GM19328 (cell line): ENCODE data around the gene AGBL5.

ENCODE experiments used
- ATAC-seq: cut with Tn5 transposase; IDR thresholded peaks from one replicate; pipeline ENCODE4 v1.9.1; 2021; ENCODE audit warnings: mild to moderate bottlenecking, moderate library complexity; ENCODE audit not compliant: unreplicated experiment

AGBL5 gene

DNA sequence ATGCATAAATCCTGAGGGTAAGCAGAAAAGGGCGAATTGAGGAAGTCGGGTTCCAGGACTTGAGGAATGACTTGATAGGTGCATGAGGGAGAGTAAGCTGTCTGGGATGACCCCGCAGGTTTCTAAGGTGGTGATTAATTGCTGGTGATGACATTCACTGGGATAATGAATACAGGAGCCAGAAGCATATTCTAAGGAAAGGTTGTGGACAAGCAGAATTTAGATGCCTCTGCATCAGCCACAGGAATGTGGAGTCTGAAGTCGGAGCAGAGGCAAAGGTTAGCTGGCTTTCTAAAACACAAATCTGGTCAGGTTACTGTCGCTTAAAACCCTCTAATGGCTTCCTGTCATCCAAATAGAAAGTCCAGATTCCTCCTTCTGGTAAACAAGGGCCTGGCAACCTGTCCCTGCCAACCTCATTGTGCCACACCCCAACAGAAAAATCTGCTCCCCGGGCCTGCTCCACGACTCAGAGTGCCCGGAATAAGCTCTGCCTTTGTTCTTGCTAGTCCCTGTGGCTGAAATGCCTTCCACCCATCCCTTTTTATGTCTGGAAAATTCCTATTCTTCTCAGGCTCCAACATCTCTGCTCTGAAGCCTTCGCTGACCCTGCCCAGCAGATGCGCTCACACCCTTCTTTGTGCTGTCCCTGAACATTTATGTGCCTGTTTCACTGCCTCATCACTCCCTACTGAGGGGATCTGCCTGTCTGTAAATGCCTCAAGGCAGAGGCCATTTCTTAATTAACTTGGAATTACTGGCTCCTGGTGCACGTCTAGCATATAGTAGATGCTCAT lies 30.0 kb upstream of the AGBL5 start:
- ATAC-seq = no peak

DNA sequence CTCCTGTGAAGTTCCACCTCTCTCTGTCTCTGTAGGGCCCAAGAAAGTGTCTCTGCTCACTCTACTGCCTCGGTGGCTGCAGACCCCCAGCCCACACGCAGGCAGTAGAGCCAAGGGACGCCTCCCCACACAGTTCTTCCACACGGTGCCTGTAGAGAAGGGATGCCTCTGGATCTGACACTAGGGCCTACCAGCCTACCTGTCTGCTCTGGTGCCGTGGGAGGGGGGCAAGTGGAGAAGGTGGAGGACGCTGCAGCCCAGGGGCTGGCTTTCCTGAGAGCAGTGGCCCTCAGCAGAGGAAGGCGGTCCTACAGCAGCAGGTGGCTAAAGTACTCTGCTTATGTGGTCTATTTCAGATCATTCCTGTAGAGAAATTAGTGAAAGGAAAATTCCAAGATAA lies 27.7 kb upstream of the AGBL5 start:
- ATAC-seq = no peak

DNA sequence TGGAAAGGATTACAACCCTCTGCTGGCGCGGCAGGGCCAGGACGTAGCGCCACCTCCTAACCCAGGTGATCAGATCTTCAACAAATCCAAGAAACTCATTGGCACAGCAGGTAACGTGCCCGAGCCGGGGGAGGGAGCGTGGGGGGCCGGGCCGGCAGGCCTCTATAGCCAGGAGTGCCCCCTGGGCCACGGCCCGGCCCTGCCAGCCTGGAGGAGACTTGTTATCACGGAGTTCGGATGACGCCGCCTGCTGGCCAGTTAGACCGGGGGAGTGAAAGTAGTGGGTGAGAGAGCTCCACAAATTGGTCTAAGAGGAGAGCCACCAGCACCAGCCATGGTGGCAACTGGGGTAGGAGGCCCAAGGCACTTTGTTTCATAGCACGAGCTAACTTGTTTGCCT lies 27.3 kb upstream of the AGBL5 start:
- ATAC-seq = no peak

DNA sequence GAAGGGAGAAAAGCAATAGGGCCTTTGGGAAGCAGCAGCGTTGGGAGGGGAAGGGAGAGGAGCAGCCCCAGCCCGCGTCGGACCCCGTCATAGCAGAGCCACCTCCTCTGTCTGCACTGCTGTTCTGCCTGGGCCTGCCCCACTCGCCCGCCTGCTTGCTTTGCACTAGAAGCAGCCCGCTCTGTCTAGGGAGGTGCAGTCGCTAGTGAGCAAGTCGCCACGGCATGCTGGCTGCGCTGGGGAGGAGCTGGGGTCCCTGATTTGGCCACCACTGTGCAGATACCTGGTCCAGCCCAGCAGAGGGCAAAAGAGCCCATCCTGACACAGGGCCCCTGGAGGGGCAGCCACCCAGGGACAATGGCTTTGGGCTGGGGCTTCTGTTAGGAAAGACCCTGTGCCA lies 26.7 kb upstream of the AGBL5 start:
- ATAC-seq = no peak

DNA sequence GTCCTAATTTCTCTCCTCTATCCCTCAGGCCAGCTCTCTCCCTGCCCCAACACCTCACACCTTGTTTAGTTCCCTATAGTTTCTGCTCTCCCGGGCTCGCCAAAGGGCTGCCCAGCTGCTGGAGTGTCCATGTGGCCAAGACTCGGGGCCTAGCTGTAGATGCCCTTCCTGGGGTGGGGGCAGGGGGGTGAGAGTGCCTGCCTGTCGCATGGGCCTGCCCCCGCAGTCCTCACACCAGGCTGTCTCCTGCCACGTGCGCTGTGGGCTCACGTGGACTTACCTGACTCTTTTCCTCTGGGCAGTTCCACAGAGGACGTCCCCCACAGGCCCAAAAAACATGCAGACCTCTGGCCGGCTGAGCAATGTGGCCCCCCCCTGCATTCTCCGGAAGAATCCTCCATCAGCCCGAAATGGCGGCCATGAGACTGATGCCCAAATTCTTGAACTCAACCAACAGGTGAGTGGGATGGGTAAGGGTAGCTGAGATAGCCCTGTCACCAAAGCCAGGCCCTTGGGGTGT lies 26.1 kb upstream of the AGBL5 start:
- ATAC-seq = no peak

DNA sequence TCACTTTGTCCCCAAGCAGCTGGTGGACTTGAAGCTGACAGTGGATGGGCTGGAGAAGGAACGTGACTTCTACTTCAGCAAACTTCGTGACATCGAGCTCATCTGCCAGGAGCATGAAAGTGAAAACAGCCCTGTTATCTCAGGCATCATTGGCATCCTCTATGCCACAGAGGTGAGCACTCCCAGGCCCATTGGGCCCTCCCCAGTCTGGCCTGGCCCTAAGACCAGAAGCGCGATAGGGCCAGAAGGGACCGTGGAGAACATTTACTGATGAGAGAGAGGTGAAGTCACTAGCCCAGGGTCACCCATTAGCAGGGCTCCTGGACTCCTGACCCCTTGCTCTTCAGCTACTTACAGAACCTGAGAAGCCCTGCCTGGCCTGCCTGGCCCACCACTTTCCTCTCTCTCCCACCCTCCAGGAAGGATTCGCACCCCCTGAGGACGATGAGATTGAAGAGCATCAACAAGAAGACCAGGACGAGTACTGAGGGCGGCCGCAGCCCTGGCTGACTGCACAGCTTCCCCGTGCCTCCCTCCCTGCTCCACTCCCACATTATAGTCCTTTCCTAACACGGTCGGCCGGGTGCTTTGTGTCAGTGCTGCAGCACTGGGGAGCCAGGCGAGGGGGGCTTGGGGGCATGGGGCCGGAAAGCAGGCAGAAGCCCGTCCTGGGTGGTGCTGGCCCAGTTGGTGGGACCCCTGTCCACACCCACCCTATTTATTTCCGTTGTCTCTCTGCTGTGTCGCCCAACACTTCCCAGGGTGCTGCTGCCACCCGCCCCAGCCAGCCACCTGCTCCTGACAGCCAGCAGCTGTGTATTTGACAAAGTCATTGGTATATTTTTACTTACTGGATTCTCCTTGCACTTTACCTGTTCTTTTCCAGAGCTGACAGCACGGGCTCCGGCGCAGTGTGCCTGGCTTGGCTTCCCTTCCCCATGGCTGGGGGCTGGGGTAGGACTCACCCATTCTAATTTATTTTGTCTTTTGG lies 25.3 kb upstream of the AGBL5 start:
- no peak for ATAC-seq

DNA sequence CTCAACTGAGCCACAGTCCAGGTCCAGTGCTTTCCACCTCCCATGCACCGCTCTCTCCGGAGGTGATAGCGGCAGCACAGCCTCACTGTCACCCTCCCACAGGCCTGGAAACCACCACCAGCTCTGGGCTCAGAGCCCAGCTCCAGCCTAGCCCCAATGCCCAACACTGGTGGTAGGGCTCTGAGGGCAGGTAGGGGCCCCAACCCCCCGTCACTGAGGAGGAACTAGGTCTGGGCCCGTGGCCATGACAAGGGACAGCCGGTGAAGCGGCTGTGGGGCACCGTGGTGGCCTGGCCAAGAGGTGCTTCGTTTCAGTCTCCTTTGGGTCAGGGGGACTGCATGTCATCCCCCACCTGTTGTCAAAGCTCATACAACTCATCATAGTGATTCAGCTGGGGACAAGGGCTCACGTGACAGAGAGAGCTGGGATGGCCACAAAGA lies 24.2 kb upstream of the AGBL5 start:
- no peak for ATAC-seq

DNA sequence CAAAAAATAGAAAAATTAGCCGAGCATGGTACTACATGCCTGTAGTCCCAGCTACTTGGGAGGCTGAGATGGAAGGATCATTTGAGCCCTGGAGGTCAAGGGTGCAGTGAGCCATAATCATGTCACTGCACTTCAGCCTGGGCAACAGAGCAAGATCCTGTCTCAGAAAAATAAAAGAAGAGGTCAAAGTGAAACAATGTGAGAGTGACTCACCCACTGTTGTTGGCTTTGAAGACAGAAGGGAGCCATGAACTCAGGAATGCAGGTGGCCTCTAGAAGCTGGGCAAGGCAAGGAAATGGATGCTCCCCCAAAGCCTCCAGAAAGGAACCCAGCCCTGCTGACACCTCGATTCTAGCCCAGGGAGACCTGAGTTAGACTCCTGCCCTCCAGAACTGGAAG lies 22.4 kb upstream of the AGBL5 start:
- no peak for ATAC-seq

DNA sequence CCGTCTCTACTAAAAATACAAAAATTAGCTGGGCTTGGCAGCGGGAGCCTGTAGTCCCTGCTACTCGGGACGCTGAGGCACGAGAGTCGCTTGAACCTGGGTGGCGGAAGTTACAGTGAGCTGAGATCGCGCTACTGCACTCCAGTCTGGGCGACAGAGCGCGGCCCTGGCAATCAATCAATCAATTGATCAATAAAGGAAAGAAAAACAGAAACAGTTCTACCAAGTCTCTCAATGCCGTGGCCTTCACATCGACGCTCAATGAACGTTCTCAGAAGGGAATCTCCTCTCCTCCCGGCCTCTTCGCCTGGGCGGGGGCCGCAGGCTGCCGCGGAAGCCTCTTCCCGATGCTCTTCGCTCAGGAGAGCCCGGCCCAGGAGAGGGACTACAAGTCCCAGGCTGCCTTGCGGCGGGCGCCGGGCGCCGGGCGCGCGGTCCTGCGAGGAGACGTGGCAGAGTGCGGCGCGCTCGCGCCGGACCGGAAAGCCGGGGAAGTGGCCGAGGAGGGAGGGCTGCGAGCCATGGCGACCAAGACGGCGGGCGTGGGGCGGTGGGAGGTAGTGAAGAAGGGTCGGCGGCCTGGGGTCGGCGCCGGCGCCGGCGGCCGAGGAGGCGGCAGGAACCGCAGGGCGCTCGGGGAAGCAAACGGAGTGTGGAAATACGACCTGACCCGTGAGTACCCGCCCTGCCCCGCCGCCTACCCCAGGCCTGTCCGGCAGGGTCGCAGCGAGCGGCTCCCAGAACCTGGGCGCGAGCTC lies 18.8 kb upstream of the AGBL5 start, which contains the start of gene TMEM214:
TSS of gene TMEM214 (plus strand) at position 471 of the 758 bp plus-strand sequence. CDS start at position 522, 51 bp downstream.
- peak; percentile 94 for ATAC-seq

DNA sequence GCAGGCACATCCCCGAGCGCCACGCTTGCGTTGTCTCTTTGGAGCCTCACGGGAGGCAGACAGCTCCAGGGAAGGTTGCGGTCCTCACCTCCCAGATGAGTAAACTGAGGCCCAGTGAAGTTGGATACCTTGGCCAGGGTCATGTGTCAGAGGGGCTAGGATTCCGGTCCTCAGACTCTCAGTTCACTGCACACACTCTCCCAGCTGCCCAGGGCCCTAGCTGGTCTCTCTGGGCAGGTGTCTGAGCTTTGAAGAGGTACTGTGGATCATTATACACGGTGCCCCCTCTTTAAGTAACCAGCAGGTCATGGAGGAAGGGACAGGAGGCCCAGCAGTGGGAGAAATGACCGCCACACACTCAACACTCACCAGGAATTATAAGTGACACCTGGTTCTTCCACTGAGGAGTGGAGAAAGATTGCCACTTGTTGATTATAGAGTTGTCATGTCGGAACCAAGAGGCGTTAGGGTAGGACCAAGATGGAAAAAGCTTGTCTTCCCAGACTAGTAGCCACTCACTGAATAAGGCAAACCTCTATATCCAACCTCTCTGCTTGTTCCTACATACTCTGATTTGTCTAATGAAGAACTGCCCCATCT lies 18.1 kb upstream of the AGBL5 start:
- ATAC-seq = no peak

DNA sequence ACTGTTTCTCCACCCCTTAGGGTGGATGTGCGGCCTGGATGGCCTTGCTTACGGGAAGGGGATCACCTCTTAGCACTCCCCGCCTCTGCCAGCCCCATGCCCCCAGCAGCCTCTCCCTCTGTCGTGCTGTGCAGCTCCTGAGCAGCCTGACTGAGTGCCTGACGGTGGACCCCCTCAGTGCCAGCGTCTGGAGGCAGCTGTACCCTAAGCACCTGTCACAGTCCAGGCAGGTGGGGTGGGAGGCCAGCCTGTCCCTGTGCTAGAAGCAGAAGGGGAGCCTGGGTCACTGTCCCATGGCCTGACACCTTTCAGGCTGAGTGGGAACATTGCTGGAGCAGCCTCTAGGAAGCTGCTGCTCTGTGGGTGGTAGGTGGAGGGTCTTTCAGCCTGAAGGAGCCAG lies 13.5 kb upstream of the AGBL5 start:
- ATAC-seq = no peak

DNA sequence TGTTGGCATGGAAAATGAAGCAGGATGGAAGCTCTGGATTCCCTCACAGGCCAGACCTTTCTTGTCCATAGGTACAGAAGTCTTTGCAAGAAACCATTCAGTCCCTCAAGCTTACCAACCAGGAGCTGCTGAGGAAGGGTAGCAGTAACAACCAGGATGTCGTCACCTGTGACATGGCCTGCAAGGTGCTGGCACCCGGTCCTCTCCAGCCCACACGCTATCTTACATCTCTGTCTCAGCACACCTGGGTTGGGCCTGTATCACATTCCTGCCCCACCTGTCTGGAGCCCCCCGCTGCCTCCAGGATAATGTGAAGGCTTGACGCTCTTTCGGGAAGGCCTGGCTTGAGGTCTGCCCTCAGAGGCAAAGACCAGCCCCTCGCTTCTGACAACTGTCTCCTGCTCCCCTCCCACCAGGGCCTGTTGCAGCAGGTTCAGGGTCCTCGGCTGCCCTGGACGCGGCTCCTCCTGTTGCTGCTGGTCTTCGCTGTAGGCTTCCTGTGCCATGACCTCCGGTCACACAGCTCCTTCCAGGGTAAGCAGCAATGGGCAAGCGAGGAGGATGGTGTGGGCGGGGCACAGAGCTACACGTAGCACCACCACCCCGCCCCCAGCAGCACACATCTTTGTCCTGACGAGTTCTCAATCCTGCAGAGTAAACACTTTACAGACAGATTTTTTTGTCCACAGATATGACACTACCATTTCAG lies 12.7 kb upstream of the AGBL5 start:
- no peak for ATAC-seq

DNA sequence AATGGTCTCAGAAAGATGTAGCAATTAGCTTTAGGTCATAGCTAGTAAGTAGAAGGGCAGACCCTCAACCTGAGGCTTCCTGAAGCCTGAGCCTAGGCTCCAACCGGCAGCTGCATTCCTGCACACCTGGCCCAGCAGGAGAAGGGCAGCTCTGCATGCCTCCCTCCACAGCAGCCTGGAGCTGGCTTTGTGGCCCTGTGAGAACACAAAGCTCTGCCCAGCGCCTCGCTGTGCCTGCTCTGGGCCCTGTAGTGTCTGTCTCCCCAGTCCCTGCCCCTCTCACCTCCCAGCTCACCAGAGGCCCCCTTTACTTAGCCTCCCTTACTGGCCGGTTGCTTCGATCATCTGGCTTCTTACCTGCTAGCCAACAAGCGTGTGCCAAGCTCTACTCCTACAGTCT lies 12.0 kb upstream of the AGBL5 start:
- ATAC-seq = no peak

DNA sequence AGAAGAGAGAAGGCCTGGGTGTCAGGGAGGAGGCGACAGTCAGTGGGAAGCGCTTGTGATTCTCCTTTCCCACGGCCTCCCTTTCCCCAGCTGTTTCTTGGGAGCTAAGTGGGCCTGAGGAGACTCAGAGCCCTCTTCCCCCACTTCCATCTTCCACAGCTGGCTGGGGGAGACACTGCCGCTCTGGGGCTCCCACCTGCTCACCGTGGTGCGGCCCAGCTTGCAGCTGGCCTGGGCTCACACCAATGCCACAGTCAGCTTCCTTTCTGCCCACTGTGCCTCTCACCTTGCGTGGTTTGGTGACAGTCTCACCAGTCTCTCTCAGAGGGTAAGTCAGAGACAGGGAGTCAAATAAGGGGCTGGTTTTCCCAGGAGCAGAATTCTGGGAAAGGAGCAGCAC lies 11.6 kb upstream of the AGBL5 start:
- no peak for ATAC-seq

DNA sequence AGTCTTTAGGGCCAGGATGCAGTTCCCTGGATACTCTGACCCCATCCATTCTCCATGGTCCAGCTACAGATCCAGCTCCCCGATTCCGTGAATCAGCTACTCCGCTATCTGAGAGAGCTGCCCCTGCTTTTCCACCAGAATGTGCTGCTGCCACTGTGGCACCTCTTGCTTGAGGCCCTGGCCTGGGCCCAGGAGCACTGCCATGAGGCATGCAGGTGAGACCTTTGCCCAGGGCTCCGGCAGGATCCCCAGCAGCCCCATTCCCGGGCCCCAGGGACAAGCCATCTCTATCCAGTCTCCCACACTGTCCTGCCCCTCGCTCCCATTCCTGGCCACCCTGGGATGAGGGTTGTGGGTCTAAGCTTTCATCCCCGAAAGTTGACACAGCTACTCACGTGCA lies 11.2 kb upstream of the AGBL5 start:
- no peak for ATAC-seq

DNA sequence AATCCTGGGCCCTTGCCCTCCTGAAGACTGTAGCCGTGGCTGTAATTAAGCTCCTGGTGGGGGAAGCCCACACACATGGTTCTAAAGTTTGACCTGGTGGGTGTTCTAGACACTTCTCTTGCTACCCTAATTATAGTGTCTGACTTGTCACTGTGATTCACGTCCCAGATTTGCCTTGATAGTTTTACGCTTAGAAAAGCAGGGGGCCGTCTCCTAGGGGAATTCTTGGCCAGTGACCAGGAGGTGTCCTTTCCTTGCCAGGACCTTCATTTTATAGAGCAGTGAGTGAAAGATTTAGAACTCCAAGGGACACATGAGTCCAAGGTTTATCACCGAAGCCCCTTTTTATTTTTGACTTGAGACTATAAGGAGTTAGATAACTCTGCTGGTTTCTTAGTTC lies 9.7 kb upstream of the AGBL5 start:
- no peak for ATAC-seq

DNA sequence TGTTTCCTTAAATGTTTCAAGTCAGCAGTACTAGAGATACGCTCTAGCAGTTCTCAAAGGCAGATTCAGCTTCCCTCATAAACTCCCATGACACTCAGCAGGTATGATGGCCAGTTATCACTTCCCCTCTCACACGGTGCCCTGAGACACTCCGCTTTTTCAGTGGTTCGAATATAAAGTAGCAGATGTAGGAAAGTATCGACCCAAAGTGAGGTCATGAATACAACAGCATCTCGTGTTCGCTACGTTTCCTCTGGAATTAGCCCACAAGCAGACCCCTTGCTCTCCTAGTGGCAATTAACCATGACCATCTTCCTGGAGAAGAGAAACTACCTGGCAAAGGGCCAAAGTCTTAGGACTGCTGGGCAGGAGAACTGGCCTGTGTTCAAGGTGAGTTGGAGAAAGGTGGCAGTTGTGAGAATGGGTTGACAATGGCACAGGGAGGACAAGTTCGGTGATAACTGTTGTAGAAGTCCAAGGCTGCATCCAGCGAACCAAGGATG lies 9.3 kb upstream of the AGBL5 start:
- no peak for ATAC-seq

DNA sequence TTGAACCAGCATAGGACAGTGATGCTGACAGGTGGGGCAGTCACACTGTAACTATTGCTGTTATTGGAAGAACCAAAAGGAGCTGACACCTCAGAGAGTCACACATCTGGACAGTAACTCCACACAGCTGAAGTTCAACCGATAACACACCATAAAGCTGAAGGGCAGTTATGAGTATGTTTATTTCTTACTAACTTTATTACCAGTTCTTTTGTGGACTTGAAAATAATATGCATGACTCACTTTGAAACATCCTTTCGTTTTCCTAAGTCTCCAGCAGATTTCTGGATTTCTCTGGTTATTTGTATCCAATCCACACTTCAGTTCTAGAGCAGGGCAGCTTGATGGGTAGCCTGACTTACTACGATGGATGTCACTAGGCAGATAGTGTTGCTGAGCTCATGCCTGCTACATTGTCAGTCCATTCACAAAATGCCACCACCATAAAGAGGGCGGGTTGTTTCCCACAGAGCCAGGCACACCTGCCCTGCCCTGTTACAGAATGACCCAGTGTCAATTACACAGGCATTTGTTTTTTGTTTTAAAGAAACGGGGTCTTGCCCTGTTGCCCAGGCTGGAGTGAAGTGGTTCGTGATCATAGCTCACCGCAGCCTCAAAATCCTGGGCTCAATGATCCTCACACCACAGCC lies 8.4 kb upstream of the AGBL5 start:
- no peak for ATAC-seq
